ENCODE measurements around the gene ST6GALNAC3.
"Not testable (repeated sequence)": the region's sequence is repeated elsewhere in the genome, so short reads cannot be mapped to it uniquely, and the experiment has no call there.

ST6GALNAC3 gene

GRCh38 chr1:76340056-76340455 lies 265.5 kb downstream of the ST6GALNAC3 start:
- no peak for DNase-seq (ENCODE audit: low read depth)

GRCh38 chr1:76341816-76342215 lies 267.3 kb downstream of the ST6GALNAC3 start:
- DNase-seq (ENCODE audit: low read depth) = not testable (repeated sequence)

GRCh38 chr1:76343356-76343755 lies 268.8 kb downstream of the ST6GALNAC3 start:
- no peak for DNase-seq (ENCODE audit: low read depth)

- DNase-seq (ENCODE audit: low read depth) = no peak
Observed at GRCh38 chr1:76351655-76352054, 277.1 kb downstream of the ST6GALNAC3 start.

DNA sequence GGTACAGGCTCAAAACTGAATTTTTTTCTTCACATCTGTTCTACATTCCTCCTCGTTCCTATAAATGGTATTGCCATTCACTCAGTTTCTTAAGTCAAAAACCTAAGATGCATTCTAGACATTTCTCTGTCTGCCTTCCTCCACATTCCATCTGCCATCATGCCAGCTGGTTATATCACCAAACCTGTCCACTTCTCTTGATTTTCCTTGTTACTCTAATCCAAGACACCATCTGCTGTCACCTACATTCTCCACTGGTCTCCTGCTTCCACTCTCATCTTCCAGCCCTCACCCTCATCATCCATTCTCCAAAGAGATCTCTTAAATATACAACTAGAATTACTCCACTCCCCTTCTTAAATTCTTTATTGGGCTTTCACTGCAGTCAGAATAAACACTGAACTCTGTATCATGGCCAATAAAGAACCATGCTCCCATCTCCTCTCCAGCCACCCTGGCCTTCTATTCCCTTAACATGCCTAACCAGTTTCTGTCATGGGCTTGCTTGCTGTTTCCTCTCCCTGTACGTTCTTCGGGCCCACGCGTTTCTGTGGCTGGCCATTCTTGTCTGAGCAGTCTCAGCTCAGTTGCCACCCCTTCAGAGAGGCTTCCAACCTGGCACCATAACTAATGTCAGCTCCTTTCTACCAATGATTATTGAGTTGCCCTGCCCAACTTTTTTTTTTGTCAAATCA lies 278.3 kb downstream of the ST6GALNAC3 start:
- DNase-seq (ENCODE audit: low read depth) = no peak

DNA sequence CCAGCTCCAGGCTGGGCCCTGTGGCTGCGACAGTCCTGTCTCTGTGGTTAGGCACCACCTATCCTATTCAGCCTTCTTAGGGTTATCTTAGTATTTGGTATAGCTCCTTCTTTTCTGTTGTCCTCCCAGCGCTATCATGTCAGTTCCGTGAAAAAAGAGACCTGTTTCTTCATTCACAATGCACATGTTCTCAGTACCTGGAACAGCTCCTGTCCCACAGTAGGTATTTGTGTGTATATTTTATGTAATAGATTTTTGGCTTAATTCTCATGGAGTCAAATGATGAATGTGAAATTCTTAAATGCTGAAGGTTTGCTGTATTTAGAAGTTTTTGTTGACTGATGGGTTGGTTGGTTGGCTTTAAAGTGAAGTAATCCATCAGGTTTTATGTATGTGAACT lies 279.7 kb downstream of the ST6GALNAC3 start:
- DNase-seq (ENCODE audit: low read depth) = no peak

GRCh38 chr1:76366726-76367125 lies 292.2 kb downstream of the ST6GALNAC3 start:
- DNase-seq (ENCODE audit: low read depth) = no peak

- DNase-seq (ENCODE audit: low read depth) = no peak
Observed at GRCh38 chr1:76371941-76372340, 297.4 kb downstream of the ST6GALNAC3 start.

DNA sequence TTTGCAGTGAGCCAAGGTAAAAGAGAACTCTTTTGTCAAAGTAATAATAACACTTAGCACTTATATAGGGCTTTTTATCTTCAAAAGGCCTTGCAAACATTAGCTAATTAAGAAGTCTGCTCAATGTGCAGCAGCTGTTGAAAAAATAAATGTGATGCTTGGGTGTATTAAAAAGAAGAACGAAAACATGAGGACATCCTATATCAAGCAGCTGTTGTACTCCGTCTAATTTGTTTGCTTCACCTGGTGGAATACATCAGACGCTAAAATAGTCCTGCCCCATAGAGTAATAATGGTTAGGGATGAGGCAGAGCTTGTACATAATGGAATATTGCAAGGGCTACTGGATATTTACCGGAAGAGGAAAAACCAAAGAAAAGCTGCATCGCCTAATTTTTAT lies 299.5 kb downstream of the ST6GALNAC3 start:
- no peak for DNase-seq (ENCODE audit: low read depth)

- no peak for DNase-seq (ENCODE audit: low read depth)
Observed at GRCh38 chr1:76377247-76377646, 302.7 kb downstream of the ST6GALNAC3 start.

DNA sequence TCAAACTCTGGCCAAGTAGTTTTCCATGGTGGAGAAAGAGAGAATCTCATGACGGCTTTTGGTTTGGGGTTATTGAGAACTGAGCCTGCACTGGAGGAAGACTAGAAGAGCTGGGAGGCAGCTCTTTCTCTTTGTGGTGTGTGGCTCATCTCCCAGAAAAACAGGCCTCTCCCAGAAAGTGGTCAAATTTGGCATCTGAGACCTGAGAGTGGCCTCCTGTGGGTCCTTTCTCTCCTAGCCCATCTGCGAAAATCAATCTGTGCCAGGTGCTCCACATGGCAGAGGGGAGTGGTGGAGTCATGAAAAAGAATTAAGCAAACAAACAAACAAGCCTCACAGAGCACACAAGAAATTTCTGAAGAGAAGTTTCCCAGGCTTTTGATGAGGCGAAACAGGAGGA lies 305.0 kb downstream of the ST6GALNAC3 start:
- no peak for DNase-seq (ENCODE audit: low read depth)

DNA sequence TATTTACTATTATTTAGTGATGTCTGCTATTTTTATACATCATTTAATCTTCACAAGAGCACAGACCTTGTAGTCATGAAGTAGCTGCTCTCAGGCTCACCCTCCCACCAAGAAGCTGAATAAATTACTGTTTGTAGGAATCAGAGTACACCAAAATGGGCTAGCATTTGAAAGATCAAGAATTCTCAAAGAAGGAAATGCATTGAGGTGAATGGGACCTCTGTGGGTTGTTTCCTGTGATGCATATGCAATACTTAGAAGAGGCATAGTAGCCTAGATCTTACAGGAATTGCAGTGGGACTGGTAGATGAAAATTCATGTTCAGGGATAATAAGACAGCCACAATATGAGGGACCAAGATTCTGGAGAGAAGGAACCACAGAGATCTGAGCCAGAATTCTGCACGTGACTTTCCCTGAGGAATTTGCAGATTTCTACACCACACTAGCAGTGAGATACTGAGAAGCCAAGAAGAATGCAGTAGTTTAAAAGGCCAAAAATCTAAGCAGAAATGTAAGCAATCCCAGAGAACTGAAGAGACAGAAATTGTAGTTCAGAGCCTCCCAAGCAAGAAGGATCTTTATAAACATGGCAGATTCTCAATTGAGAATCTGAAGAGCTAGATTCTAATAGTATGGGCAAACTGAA lies 307.0 kb downstream of the ST6GALNAC3 start:
- DNase-seq (ENCODE audit: low read depth) = no peak

DNA sequence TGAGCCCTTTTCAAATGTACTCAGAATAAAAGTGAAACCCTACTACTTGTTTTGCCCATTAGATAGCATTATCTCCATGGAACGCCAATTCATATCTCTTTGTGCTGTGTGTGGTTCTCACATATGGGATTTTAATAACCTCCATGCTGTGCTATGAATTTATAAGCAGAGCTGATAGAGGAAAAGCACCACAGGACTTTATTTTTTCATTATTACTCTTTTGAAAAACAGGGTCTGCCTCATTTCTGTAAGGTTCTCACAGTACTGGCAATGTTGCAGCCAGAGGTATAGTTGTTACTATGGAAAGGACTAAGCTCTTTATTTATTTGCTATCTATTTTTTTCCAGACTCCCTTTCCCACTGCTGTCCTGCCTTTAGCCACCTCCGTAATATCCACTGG lies 313.7 kb downstream of the ST6GALNAC3 start:
- no peak for DNase-seq (ENCODE audit: low read depth)

DNA sequence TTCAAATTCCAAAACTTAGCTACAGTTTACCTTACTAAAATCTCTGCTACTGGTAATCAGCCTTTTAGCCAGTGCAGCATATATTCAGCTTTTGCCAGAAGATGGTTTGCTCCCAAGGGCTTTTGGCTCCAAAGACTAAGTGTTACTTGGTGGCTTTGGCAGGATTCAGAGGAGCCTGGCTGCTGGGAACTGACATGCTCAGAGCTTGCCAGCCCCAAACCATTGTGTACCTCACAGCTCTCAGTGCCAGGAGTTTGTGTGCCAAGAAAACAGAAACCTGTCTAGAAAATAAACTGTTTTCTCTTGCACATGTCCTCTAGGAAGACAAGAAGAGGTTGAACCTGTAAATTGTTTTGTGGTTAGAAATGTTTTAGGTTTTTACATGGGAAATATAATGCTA lies 315.9 kb downstream of the ST6GALNAC3 start:
- no peak for DNase-seq (ENCODE audit: low read depth)

DNA sequence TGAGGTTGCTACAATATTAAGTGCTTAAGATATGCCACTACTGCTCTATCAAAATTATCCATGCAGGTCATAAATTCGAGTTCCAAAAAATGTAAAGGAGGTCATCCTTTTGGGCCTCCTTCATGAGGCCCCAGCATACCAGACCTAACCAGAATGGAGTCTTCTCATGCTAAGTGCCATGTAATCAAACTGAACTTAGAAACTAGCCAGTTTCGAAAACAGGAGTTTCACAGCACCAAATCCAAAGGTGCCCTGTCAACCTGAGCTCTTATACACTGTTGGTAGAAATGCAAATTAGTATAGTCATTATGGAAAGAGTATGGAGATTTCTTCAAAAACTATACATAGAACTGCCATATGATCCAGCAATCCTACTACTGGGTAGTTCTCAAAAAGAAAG lies 320.5 kb downstream of the ST6GALNAC3 start:
- no peak for DNase-seq (ENCODE audit: low read depth)

DNA sequence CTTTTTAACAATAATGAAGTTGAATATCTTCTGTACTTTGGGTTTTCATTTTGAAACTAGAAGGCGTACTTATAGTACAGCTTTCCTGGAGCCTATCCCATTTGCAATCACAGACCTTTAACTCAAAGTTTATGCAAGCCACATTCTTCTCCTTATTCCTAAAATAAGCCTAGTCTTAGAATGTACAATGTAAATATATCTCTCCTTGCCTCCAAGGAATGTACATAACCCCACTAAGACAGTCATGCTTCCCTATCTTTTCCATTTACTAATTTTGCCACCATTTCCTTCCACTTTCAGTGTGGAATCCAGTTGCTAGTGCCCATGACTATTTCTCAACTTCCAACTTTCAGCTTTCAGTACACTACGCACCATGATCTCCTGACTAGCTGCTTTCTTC lies 327.6 kb downstream of the ST6GALNAC3 start:
- no peak for DNase-seq (ENCODE audit: low read depth)

- DNase-seq (ENCODE audit: low read depth) = no peak
Observed at GRCh38 chr1:76408303-76408702, 333.8 kb downstream of the ST6GALNAC3 start.

DNA sequence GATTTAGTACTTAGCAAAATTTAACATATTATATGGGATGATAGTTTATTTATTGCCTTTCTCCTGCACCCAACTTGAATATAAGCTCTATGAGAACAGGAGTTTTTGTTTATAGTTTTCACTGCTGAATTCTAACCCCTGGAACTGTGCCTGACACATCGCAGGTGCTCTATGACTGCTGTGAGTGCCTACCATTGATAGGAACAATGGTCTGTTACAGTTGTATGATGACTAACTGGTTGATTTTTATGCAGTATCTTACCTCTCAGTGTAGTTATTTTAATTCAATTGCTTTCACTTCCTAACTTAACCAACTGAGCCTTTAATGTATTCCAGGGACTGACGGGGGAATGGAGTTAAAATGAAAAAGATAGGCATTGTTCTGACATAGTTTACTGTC lies 336.0 kb downstream of the ST6GALNAC3 start:
- no peak for DNase-seq (ENCODE audit: low read depth)

- DNase-seq (ENCODE audit: low read depth) = no peak
Observed at GRCh38 chr1:76418531-76418930, 344.0 kb downstream of the ST6GALNAC3 start.

- DNase-seq (ENCODE audit: low read depth) = no peak
Observed at GRCh38 chr1:76419603-76420002, 345.1 kb downstream of the ST6GALNAC3 start.

DNA sequence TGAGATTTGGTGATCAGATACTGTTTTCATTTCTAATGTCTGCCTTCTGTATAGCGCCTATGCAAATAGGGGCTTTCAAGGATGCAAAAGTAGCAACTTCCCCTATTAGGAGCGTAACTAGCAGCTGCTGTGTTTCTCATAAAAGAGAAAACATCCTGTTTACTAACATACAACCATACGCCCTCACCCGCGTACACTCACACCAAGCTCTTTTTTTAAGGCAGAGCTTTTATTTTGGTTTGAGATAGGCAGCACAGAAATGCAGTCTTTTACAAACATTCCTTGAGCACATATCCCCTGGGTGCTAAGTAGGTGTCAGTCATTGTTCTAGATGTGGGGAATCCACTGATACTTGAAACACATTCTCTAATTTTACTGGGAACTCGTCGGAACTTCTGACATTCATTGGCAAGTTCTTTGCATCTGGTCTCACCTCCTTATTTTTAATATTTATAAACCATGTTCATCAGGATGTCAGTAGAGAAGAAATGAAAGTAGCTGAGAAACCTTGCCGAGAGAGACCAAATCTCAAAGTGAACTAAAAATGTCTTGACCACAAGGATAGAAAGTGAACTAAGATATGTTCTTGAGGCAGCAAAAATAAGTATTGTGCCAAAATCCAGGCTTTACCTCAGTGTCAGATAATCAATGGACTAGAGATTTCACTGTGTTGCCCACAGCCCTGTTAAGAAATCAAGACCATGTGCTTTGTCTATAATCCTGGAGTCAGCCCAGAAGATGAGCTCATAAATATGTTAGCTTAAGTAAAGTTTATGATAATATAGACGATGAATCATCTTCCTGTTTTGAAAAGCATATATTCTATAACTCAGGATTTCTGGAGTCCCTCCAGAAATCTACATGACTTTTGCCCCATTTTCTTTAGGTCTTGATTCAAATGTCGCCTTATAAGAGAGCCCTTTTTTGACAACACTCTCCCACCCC lies 350.9 kb downstream of the ST6GALNAC3 start:
- no peak for DNase-seq (ENCODE audit: low read depth)

DNA sequence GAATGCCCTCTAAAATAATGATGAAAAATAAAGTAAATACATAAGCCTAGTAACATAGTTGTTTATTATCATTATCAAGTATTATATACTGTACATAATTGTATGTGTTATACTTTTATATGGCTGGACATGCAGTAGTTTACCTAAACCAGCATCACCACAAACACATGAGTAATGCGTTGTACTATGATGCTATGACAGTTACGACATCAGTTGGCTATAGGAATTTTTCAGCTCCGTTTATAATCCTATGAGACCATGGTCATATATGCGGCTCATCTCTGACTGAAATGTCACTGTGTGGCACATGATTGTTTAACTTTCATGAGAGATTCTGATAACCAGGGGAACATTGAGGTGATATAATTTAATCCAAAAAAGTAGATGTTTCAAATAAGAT lies 352.1 kb downstream of the ST6GALNAC3 start:
- DNase-seq (ENCODE audit: low read depth) = no peak

DNA sequence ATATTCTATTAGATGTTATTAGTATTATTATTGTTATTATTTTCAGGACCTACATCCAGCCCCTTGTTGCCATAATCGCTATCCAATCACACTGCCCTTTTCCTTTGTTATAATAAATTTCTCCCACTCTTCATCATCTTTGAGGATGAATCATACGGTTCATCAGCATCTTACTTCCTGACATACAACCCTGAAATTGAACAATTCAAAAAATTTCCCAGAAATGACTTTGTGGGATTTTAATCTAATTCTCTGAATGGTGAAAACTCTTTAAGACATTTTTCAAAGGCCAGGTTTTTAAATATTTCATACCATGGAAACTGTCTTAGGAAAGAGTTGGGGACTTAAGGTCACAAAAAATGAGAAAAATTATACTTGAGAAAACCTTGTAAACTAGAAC lies 353.5 kb downstream of the ST6GALNAC3 start:
- DNase-seq (ENCODE audit: low read depth) = no peak
